NCI-H226 (cell line): ENCODE data around the gene IFTAP.
"Not testable (repeated sequence)": the region's sequence is repeated elsewhere in the genome, so short reads cannot be mapped to it uniquely, and the experiment has no call there.

Experiments used
- DNase-seq: peaks from one replicate; pipeline ENCODE4 v3.0.0-alpha.2; 2015

The IFTAP gene

DNA sequence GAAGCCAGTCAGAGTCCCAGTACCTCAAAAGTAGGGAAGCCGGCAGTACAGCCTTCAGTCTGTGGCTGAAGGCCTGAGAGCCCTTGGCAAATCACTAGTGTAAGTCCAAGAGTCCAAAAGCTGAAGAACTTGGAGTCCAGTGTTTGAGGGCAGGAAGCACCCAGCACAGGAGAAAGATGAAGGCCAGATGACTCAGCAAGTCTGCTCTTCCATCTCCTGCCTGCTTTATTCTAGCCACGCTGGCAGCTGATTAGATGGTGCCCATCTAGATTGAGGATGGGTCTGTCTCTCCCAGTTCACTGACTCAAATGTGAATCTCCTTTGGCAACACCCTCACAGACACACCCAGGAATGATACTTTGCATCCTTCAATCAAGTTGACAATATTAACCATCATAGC is 67.1 kb downstream of the IFTAP start:
- DNase-seq: not testable (repeated sequence)

DNA sequence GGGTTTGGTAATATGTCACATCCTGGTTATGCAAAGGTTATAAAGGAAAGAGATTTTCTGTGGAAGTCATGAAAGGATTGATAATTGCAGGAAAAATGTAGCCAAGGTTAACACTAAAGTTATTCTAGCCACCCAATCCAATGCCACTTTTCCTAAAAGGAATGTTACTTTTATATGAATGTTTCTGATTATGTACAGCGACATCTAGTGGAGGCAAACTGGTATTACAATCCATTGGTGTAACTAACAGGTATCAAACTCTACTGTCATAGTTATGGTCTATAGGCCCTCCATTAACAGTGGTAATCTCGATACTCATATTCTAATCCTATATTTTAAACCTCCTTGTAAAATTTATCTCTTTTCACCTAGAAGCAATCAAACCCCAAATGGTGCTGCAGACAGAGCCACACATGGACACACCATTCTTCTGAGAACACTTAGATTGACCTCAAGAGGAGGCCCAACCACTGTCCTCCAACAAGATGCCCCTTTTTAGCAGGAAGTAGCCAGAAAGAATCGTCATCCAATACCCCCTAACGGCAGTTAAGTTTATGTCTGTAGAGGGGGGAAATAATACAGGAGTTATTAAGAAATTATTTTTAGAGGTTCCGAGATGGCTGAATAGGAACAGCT is 78.6 kb downstream of the IFTAP start:
- peak; percentile 32 for DNase-seq

DNA sequence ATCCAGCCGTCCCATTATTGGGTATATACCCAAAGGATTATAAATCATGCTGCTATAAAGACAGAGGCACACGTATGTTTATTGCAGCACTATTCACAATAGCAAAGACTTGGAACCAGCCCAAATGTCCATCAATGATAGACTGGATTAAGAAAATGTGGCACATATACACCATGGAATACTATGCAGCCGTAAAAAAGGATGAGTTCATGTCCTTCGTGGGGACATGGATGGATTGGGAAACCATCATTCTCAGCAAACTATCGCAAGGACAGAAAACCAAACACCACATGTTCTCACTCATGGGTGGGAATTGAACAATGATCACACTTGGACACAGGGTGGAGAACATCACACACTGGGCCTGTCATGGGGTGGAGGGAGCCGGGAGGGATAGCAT is 85.2 kb downstream of the IFTAP start:
- not testable (repeated sequence) for DNase-seq

DNA sequence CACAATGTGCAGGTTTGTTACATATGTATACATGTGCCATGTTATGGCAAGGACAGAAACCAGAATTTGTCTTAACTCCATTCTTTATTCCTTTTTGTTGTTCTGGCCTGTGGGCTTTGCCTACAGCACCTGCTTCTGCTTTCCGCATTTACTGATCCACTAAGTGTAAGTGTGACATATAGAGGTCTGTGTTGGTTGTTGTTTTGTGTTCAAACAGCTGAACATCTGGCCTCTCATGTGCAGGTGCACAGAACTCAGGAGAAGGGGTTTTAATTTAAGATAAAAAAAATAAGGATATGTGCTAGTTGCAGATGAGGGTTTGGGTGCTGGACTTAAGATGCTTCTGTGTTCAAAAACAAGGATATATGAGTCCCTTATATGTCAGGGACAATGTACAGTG is 89.5 kb downstream of the IFTAP start:
- DNase-seq: no peak

DNA sequence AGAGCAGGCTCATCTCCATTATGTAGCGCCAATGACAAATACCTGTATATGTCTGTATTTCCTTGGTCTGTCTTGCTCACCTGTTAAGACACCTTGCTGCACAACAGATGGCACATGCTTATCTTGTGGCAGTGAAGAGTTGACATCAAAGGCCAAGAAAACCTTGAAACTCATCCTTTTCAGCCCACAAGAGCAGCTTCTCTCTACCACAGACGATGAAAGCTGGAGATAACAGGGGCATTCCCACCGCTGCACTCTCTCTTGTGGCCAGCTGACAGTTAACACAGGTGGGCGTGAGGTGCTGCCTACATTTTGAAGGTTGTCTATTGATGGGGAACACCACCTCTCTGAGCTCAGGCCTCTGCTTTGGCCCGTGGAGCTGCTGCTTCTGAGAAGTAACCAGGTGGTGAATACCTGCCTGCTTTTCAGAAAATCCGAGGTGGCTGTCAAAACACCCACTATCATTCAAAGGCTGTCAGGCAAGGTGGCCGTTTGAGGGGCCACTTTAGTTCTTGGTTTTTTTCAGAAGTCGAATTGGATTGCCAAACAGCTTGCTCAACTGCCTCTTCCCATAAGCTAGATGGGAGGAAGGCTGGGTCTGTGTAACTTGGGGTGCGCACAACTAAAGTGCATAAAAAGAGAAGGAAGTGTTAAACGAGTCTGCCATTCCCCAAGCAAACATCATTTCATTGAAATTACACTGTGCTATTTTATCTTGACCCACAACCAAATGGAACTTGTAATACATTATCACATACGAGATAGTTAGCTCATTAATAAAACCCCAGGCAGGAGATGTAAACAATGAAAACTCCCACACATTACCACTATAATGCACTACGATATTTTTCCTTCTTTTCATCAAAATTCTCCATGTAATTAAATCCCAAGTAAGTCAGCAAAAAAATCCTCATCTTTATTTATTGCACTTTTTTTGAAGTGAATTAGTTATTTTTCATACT is 90.8 kb downstream of the IFTAP start:
- no peak for DNase-seq

DNA sequence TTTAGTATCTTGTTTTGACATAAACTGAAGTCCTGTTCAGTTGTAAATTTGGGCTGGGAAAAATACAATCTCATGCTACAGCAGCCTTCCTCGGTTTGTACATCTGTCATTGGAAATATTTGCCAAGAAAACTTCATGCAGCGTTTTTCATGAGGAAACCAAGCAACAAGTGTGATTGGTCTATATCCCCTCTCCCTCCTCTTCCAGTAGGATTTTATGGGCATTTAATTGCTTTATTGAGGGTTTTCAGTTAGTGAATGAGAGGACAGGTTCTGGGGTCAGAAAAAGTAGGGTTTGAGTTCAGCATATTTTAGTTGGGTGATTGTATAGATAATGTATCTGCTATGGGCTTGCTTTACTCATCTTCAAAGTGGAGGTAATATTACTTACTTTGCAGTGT is 93.8 kb downstream of the IFTAP start:
- no peak for DNase-seq

DNA sequence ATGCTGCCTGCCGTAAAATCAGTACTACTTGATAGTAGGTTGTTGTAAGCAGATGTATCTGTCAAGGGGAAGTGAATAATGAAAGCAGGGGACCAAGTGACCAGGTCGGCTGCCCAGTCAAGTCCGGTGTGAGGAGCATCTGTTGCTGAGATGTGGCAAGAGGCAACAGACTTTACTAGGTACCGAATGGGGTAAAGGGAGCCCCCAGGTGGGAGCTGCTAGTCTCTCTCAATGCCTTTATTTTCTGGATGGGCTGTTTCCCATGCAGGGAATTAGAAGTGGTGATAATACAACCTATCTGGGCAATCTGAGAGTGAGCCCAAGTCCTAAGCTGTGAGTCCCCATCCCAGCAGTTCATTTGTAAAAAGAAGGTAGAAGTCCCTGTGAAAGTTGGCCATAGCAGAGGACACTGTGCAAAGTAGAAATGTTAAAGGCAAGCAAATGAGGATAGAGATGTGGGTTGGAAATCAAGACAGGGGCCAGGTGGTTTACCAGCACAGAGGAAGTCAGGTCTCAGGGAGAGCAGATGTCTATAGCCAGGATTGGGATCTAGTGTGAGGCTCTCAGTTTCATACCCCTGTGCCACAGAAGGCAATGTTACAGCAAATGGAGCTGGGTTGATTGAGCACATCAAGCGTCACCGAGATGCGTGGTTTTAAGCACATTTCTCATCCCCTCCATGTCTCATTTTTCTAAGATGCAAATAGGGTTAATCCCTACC is 94.4 kb downstream of the IFTAP start:
- DNase-seq: no peak

DNA sequence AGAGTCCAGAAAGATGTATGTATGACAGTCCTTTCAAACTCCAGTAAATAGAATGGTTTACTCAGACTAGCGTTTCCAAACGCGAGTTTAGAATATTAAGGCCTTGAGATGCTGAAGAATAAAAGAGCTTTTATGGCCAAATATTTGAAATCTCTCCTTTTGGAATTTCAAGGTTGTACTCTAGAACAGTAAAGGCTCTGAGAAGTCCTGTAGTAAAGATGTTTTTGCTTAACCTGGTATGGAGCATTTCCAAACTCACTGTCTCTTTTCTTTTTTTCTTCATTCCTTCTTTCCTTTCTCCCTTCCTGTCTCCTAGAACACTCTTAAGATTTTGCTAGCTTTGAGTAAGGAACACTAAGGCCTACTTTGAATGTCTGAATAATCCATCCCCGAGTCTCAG is 95.1 kb downstream of the IFTAP start:
- DNase-seq: no peak

DNA sequence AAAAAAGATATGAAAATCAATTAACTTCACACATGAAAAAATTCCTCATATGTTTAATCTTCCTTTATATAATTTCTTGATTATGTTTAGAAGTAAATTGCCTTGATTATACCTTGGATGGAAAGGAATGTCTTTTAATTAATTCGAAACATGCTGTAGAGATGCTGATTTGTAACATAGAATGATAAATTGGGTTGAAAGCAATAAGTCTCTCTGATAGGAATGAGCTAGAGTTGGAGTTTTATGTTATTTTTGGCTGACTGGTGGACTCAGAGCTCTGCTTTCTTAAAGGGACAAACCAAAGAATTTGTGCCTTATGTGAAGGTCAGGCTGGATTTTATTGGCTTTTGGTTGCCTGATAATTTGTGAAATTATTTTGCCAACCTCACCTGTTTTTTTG is 98.4 kb downstream of the IFTAP start:
- DNase-seq: no peak

DNA sequence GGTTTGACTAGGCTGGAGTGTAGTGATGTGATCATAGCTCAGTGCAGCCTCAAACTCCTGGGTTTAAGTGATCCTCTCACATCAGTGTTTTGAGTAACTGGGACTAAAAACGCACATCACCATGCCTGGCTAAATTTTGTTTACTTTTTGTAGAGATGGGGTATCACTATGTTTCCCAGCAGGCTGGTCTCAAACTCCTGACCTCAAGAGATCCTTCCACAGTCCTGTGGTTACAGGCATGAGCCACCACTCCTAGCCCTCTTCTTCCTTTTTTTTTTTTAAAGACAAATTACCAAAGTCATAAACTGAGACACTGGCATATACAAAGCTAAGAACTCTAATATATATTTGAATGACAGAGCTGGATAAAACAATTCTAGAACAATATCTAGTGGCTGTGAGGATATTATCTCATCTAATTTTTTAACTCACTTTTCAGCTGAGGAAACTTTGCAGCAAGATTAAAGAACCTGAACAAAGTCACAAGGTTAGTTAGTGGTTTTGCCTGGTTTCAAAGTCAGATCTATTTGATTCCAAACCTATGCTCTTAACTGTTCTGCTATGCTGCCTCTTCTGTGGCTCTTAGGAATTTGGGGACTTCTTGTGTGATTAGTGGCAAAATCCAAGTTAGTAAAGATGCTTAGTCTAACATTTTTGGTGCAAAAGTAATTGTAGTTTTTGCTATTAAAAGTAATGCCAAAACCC is 99.0 kb downstream of the IFTAP start:
- no peak for DNase-seq

DNA sequence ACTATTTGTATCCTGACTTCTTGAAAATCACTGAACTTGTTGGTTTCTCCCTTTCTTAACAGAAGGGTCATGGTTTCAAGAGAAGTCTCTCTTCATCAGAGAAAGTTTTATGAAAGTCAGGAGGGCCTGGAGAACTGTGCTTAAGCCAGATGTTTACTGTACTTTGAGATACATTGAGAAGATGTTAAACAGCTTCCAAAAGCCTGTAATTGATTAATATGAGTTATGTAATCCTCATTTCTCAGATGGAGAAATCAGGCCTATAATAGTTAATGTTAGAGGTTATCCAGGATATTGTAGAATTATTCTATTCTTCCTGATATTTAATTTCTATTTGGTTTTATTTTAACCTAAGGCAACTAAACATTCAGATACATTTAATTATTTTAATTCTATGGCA is 100.8 kb downstream of the IFTAP start:
- DNase-seq: no peak

DNA sequence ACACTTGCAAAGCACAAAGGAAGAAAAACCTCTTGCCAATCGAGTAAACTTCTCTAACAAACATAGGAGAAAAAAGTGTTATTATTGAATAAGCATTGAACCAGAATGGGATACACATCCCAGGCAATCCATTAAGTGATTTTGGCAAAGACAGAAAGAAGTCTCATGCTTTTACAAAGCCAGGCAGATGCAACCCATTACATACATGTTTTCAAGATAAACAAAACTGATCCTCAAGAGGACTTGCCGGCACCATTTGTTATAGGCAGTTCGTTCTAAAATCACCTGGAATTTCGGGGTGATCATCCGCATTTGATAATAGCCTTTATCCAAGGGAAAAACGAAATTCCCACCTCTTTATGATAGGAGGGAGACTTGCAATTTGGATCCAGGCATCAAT is 101.3 kb downstream of the IFTAP start:
- no peak for DNase-seq

DNA sequence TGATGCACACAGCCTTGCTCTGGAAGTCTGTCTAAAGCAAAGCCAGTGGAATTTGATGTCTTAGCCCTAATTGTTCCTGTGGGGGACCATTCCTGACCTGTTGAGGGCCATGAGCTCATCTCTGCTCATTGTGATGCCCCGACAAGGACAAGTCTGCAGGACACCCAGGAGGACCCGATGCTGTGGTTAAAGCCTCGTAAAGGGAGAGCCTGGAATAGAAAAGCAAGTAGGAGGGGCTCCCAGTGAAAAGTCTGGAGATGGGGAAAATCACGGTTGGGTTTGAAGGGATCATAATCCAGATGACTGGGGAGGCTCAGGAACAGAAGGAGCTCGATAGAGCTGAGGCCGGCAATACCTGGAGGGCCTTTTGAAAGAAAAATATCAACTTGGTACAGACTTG is 102.2 kb downstream of the IFTAP start:
- DNase-seq: no peak

DNA sequence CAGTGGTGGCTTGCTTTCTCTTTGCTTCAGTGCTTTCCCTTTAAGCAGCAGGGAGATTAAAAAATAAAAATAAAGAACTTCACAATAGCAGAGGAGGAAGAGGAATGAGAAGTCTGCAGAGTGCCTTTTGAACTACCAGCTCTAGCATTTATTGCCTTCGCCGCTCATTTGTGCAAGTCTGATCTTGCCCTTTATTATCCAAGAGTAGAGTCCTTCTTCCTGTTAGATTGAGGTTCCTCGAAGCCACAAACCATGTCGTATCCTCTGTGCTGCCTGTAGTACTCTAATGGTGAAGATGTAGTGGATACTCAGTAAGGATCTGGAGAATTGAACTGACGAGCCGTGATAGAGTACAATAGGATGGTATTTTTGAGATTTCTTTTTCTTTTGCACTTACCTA is 105.0 kb downstream of the IFTAP start:
- DNase-seq: no peak

DNA sequence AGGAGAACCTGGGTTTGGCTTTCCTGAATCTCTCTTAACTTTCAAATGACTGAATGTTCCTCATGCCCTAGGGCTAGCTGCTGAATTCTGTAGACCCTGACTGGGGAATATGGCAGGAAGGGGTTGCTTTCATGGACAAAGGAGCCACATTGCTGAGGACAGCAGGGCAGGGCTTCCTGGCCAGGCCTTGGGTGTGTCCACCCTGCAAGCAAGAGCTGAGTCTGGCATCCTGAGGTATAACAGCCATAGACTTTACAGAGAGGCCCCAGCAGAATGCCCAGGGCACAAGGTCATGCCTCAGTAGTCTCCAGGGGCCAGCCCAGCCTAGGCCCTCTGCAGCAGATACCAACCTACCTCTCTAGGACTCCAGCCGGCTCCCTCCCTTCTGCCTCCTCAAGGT is 105.9 kb downstream of the IFTAP start:
- DNase-seq: no peak

DNA sequence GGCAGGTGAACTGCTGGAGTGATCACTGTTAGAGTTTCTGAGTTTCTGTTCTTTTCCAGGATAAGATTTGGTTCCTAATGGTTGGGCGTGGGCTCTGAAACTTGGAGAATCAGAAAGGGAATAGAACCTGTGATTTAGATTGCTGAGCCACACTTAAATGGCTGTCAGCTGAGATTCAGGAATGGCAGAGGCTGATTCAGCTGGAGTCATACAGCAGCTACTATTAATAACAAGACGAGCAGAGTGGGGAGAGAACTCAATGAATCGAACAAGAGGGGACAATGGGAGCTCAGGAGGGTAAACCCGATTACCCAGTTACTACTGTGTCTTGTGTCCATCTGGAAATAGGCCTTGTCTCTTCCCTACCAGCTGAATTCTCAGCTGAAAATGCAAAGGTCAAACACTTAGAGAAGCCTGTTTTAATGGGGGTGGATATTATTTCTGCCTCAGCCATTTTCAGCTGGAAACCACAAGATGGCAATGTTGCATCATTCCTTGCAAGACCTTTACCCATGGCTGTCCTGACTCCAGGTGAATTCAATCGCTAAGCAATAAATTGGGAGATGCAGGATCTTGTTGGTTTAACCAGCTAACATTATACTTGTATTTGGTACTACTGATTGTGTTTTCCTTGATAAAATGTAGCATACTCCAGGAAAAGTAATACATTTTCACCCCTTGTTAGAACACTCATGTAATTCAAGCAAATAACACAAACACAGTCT is 108.2 kb downstream of the IFTAP start:
- no peak for DNase-seq

DNA sequence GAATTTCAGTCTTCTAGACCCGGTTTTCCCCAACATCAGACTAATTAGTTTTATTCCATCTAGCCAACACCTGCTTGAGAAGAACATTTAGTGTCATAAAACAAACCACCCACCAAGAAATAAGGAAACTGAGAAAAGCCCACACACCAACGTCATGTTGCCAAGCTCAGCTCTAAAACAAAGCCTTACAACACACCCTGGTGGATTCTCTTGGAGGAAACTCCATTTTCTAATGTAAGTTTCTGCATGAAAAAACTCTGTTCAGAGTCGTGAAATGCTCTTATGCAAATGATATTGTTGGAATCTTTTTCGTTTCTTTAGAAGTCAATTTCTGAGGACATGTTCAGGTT is 108.7 kb downstream of the IFTAP start:
- DNase-seq: no peak
